VCaP (cell line): Measurements from ENCODE around the gene PHRF1.
A peak's percentile ranks its signal among the peaks of the same experiment; 100 is the strongest.

Experiments used
- H3K27ac ChIP-seq: fragments of 450-650 bp; 2 replicates; pipeline ENCODE4 v1.5.1; 2017
- TF ChIP-seq, protein P1 (sequence below): fragments of 450-650 bp; conservative IDR thresholded peaks from 2 replicates; pipeline ENCODE4 v1.5.1; 2017; ENCODE audit warnings: mild to moderate bottlenecking, moderate library complexity

PHRF1 gene

DNA sequence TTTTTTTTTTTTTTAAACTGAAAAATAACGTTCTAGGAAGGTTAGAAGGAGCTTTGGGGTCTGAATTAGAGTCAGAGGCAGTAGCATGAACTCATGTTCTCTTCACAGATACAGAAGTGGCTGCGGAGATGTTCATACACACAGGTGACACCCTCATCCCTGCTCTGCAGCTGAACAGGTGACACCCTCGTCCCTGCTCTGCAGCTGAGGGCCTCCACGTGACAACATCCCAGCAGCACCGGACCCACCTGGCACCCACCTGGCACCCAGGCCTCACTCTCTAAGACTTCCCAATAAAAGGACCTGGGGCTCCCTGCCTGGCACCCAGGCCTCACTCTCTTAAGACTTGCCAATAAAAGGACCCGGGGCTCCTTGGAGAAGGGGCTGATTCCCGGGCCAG, 80.6 kb downstream of the PHRF1 start:
- peak overlapping the region; percentile 73; the same call in 1 of the 2 replicates for H3K27ac ChIP-seq
- TF ChIP-seq, protein P1, sequence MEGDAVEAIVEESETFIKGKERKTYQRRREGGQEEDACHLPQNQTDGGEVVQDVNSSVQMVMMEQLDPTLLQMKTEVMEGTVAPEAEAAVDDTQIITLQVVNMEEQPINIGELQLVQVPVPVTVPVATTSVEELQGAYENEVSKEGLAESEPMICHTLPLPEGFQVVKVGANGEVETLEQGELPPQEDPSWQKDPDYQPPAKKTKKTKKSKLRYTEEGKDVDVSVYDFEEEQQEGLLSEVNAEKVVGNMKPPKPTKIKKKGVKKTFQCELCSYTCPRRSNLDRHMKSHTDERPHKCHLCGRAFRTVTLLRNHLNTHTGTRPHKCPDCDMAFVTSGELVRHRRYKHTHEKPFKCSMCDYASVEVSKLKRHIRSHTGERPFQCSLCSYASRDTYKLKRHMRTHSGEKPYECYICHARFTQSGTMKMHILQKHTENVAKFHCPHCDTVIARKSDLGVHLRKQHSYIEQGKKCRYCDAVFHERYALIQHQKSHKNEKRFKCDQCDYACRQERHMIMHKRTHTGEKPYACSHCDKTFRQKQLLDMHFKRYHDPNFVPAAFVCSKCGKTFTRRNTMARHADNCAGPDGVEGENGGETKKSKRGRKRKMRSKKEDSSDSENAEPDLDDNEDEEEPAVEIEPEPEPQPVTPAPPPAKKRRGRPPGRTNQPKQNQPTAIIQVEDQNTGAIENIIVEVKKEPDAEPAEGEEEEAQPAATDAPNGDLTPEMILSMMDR: no peak

DNA sequence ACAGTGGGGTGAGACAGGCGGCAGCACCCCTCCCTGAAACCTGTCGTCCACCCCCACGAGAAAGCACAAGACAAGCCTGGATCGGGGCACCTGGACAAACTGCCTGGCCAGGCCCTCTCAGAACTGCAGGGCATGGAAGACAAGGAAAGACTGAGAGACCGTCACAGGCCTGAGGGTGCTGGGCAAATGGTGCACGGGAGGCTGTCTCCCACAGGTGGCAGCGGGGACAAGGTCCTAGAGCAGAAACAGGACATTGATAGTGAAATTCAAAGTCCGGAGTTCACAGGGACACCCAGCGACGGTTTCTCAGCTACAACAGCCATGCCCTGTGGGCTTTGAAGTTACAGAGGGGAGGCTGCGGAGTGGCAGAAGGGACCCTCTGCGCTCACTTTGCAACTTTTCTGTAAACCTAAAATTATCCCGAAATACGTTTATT, 81.4 kb downstream of the PHRF1 start:
- H3K27ac ChIP-seq: peak overlapping the region; percentile 73; the same call in 1 of the 2 replicates
- TF ChIP-seq, protein P1: no peak

DNA sequence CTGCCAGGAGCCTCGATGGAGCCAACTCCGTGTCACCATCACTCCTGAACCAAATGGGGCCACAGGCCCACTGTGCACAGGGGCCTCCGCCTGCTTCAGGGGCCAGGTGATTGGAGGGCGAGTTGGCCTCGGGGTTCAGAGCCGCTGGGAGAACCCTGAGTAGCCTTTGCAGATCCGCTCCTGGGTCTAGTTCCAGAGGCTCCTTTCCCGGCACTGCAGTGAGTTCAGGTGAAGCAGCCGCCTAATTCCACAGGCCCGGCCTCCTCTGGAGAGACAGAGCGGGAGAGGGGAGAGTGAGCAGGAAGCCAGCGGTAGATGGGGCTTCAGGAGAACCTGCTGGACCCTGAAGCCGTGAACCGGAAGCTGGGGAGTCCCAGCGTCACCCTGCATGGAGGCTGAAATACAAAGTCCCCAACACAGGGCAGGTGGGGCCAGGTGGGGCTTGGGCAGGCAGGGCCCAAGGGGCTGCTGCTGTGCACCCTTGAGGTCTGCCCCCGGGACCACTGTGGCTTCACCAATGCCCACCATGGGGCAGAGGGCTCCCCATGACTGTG, 83.3 kb downstream of the PHRF1 start:
- no peak overlapping the region for H3K27ac ChIP-seq

DNA sequence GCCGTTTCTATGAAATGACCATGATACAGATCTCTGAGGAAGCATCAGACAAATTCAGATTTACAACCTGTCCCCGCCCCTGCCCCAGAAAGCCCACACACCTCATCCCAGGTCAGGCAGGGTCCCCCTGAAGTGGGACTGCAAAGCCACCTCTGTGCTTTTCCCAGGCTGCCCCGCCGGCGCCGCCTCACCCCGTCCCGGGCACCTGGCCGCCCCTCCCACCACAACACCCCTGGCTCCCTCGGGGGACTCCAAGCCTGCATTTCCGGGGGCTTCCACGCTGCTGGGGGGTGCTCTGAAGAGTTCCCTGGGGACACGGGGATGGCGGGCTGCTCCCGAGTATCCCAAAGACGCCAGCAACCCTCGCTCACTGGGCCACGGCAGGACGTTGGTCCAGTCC, 84.0 kb downstream of the PHRF1 start:
- no peak overlapping the region for H3K27ac ChIP-seq
- TF ChIP-seq, protein P1: no peak

More for the DNA sequence above, 83.3 kb downstream of the PHRF1 start:
- TF ChIP-seq, protein P1: no peak

GRCh38 chr11:660681-661444, 84.6 kb downstream of the PHRF1 start:
- TF ChIP-seq, protein P1: no peak
- no peak overlapping the region for H3K27ac ChIP-seq
